Measurements from ENCODE around the gene CHI3L1.

Gene CHI3L1

DNA sequence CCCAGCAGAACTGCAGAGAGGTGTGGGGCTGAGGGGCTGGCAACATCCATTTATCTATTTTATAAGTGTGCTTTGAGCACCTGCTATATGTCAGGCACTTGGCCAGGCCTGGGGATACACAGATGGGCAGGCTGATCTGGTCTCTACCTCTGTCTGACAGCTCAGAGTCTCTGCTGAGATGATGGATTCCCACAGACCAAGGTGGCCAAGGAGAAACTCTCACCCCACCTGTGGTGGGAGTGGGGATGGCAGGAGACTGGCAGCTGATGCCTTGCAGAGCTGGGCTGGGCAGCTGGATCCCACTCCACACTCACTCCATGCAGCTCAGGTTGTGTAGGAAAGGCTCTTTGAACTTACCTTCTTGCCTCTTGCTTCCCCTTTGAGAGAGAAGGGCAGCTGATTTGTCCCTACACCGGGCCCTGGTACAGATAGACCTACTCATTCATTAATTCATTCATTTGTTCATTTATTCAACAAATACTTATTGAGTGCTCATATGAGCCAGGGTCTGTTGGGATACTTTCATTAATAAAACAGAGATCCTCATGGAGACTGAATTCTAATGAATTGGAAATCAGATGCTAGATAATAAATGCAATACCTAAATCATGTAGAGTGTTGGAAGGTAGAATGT lies 50.0 kb downstream of the CHI3L1 start:
- TF ChIP-seq, protein P1, sequence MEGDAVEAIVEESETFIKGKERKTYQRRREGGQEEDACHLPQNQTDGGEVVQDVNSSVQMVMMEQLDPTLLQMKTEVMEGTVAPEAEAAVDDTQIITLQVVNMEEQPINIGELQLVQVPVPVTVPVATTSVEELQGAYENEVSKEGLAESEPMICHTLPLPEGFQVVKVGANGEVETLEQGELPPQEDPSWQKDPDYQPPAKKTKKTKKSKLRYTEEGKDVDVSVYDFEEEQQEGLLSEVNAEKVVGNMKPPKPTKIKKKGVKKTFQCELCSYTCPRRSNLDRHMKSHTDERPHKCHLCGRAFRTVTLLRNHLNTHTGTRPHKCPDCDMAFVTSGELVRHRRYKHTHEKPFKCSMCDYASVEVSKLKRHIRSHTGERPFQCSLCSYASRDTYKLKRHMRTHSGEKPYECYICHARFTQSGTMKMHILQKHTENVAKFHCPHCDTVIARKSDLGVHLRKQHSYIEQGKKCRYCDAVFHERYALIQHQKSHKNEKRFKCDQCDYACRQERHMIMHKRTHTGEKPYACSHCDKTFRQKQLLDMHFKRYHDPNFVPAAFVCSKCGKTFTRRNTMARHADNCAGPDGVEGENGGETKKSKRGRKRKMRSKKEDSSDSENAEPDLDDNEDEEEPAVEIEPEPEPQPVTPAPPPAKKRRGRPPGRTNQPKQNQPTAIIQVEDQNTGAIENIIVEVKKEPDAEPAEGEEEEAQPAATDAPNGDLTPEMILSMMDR (IDR thresholded peaks at IDR 0.05; ENCODE audit: low read length, missing control alignments), result no peak
- DNase-seq (ENCODE audit: low read depth), result no peak
- no peak overlapping the region for H3K4me3 ChIP-seq (replicated peaks; ENCODE audit: low read depth, low read length)

DNA sequence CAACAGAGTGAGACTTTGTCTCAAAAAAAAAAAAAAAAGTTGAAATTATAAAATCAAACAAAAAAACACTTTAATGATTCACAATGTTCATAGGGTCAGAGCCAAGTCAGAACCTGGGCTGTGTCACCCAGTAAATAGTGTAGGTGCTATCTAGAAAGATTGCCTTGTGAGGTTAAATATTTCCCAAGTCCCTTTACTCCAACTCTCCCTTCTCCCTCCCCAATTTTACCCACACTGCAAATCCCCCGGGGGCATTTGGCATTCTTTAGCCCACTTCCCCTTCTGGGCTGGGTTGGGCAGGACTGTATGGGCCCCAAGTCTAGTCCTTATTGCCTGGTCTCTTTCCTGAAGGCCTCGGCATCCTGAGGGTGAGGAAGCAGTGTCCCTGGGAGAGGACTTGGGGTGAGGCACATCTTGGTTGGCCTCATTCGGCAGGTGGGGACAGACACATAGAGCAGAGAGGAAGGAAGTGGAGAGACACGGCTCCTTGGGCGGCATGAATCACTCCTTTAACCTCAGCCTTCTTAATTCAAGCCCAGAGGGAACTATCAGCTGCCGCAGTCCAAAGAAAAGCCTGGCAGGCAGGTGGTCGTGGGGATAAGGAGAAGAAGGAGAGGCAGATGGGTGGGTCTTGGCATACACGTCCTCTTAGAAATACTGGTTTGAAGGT lies 50.7 kb downstream of the CHI3L1 start:
- no peak for DNase-seq (ENCODE audit: low read depth)
- TF ChIP-seq, protein P1 (IDR thresholded peaks at IDR 0.05; ENCODE audit: low read length, missing control alignments), result no peak

DNA sequence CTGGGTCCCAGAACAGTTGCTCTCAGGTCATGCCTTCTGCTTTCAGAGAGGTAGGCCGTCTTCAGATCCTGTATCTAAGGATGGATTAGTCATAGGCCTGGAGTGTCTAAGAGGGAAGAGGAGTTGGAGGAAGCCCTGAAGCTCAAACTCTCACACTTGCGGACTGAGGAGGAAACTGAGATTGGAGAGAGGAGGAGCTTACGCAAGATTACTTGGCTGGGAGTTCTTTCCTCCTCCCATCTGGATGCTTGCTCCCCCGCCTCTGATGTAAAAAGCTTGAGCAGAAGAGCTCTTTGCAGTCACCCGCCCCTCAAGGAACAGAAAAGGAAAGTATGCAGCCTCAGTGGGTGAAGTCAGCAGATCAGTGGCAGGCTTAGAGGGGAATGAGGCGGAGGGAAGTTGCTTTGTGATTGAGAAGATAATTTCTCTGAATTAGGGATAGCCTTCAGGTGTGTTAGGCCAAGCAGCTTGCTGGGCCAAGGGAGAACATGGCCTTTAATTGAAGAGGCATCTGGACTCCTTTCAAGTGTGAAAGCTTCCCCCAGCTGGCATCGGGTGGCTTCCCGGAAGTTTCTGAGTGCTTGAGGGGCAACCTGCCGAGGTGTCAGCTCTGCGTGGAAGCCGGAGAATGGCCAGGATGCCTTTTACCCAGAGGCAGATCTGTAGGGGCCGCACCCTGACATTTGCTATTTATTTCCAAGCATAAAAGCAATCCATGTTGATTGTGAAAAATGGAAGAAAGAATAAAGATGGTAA lies 52.4 kb downstream of the CHI3L1 start:
- H3K4me3 ChIP-seq (replicated peaks; ENCODE audit: low read depth, low read length), result no peak overlapping the region
- peak; percentile 93 for DNase-seq (ENCODE audit: low read depth)
- TF ChIP-seq, protein P1 (IDR thresholded peaks at IDR 0.05; ENCODE audit: low read length, missing control alignments), result no peak

More for the DNA sequence above, 50.7 kb downstream of the CHI3L1 start:
- no peak overlapping the region for H3K4me3 ChIP-seq (replicated peaks; ENCODE audit: low read depth, low read length)

DNA sequence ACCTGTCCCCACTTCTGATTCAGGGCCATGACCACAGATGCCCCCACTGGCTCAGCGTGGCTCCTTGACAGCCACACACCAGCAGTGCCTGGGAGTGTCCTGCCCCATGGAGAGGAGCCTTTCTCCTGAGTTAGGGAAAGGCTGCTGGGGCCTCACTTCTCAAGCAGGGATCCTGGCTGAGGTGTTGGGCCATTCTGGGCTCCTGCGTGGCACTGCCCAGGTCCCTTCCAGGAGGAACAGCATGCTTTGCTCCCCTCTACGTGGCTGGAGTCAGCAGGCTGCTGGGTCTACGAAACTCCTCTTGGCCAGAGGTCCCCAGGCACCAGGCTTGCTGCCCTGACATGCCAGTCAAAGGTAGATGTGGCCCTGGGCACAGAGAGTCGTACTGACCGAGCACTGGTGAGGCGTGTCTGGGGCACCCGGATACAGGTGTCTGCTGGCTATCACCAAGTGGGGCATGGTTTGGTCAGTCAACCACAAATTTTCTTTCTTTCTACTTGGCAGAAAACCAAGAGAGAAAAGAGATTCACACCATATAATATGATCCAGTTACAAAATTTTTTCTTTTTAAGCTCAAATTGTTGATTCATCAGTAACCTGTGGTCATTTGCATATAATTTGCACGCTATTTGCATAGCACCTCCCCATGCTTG lies 54.8 kb downstream of the CHI3L1 start:
- no peak for DNase-seq (ENCODE audit: low read depth)
- TF ChIP-seq, protein P1 (IDR thresholded peaks at IDR 0.05; ENCODE audit: low read length, missing control alignments), result no peak
- H3K4me3 ChIP-seq (replicated peaks; ENCODE audit: low read depth, low read length), result no peak overlapping the region

DNA sequence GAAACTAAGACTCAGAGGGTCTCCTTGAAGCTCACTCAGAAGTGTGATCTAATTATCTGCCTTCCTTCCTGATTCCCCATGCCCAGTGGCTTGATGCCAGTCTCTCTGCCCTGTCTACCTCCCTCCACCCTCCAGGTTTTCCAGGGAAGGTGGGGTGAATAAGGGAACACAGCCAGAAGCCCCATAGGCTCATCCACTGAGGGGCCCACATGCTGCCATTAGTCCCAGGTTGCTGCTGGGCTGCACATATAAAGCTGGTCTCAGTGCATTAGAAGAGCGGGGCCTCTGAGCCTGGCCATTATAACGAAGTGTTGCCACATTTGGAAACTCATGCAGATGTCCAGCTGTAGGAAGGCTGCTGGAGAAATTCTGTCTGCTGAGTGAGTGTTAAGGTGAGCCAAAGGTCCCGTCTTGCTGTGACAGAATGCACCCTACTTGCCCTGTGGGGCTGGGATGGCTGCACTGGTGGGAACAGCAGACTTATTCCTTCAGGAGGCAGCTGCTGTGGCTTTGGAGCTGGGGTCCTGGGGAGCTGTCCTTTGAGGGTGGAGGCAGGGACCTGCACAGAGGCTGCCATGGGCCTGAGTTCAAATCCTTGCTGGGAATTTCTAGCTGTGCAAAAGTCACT lies 56.0 kb downstream of the CHI3L1 start:
- DNase-seq (ENCODE audit: low read depth), result no peak
- TF ChIP-seq, protein P1 (IDR thresholded peaks at IDR 0.05; ENCODE audit: low read length, missing control alignments), result no peak
- H3K4me3 ChIP-seq (replicated peaks; ENCODE audit: low read depth, low read length), result no peak overlapping the region

DNA sequence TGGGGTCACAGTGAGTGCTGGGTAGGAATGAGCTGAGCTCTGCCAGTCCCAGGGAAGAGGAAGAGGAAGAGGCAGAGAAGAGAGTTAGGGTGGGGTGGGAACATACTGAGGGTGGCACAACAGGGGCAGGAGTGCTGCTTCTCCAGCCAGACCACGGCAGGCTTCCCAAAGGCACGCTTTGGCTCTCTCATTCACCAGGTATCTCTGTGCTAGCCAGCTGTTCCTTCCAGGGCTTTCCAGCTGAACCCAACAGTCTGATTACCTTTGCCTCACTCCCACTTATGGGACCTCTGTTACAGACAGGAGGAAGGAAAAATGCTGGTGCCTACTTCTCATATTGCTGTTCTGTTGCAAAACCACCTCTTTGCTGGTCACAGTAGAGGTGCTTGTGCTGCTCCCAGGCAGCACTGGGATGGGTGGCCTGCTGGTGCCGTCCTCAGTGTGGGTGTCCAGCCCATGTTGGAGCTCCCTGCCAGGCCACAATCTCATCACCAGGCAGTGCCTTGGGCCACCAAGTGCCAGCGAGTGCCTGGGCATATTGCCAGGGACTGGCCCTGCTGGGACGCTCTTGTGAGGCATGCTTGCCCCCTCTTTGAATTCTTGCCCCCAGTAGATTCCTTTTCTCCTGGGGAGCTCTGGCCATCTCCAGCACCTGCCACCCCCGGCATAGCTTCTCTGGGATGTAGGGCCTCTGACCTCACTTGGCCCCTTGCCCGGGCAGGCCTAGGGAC lies 56.8 kb downstream of the CHI3L1 start:
- H3K4me3 ChIP-seq (replicated peaks; ENCODE audit: low read depth, low read length), result no peak overlapping the region
- no peak for DNase-seq (ENCODE audit: low read depth)
- TF ChIP-seq, protein P1 (IDR thresholded peaks at IDR 0.05; ENCODE audit: low read length, missing control alignments), result no peak
